Fibroblast of upper back skin (primary cell): ENCODE results near the gene CAMTA1.
A peak's percentile ranks its signal among the peaks of the same experiment; 100 is the strongest.

Source experiments
- DNase-seq: peaks from one replicate; pipeline ENCODE4 v3.0.0-alpha.2; 2013

Gene CAMTA1

GRCh38 chr1:7657287-7658016 is 872.2 kb downstream of the CAMTA1 start:
- no peak for DNase-seq

GRCh38 chr1:7658099-7658498 is 872.8 kb downstream of the CAMTA1 start:
- DNase-seq = no peak

- no peak for DNase-seq
Measured at GRCh38 chr1:7659514-7659913, 874.3 kb downstream of the CAMTA1 start.

- no peak for DNase-seq
Measured at GRCh38 chr1:7663451-7664146, 878.3 kb downstream of the CAMTA1 start.

- no peak for DNase-seq
Measured at GRCh38 chr1:7664147-7664892, 879.1 kb downstream of the CAMTA1 start.

GRCh38 chr1:7664893-7665250 is 879.6 kb downstream of the CAMTA1 start:
- no peak for DNase-seq

- DNase-seq = no peak
Measured at GRCh38 chr1:7666249-7666648, 881.0 kb downstream of the CAMTA1 start.

- no peak for DNase-seq
Measured at GRCh38 chr1:7667159-7667558, 881.9 kb downstream of the CAMTA1 start.

GRCh38 chr1:7667625-7668218 is 882.5 kb downstream of the CAMTA1 start:
- peak; percentile 83 for DNase-seq

- peak; percentile 43 for DNase-seq
Measured at GRCh38 chr1:7669559-7670311, 884.5 kb downstream of the CAMTA1 start.

- no peak for DNase-seq
Measured at GRCh38 chr1:7670334-7671145, 885.3 kb downstream of the CAMTA1 start.

GRCh38 chr1:7671146-7671465 is 885.9 kb downstream of the CAMTA1 start:
- DNase-seq = no peak

- DNase-seq = no peak
Measured at GRCh38 chr1:7671676-7672075, 886.4 kb downstream of the CAMTA1 start.

GRCh38 chr1:7672864-7673263 is 887.6 kb downstream of the CAMTA1 start:
- no peak for DNase-seq

GRCh38 chr1:7674972-7675371 is 889.7 kb downstream of the CAMTA1 start:
- no peak for DNase-seq

- DNase-seq = no peak
Measured at GRCh38 chr1:7675431-7676273, 890.4 kb downstream of the CAMTA1 start.

- DNase-seq = no peak
Measured at GRCh38 chr1:7676274-7676945, 891.2 kb downstream of the CAMTA1 start.

GRCh38 chr1:7677111-7677510 is 891.9 kb downstream of the CAMTA1 start:
- no peak for DNase-seq

- DNase-seq = no peak
Measured at GRCh38 chr1:7677815-7678214, 892.6 kb downstream of the CAMTA1 start.

GRCh38 chr1:7678491-7679158 is 893.4 kb downstream of the CAMTA1 start:
- no peak for DNase-seq
